A549 (cell line): ENCODE measurements around the gene SAMD13. TPM values are rescaled to one million over a fixed set of nuclear protein-coding genes. Genes with fewer than 3 reads are reported as not detected.

Source experiments
- ATAC-seq, 2 experiments: fragments of 200-7000 bp in 1 of 2; fragments of >200 bp in 1 of 2; cut with Nextera tagmentation in 1 of 2; cut with Tn5 transposase in 1 of 2; 3 replicates each; pipeline versions ENCODE4 v1.8.0 to v1.9.1; 2018 to 2020; ENCODE audit warnings: mild to moderate bottlenecking in 1 of 2, moderate library complexity in 1 of 2
- CTCF ChIA-PET: fragments of 300-600 bp; sonication (Branson Sonifier 250); formaldehyde crosslinking; extraction: SDS; loops from one replicate; lab custom pipeline; 2021; ENCODE audit warnings: antibody characterized with exemption, inconsistent platforms; lab: Yijun Ruan, JAX
- POLR2A ChIA-PET: fragments of 350-600 bp; formaldehyde crosslinking; extraction: SDS; loops from one replicate; lab custom pipeline; 2021; ENCODE audit warnings: antibody characterized with exemption, inconsistent platforms; lab: Yijun Ruan, JAX
- DNase-seq, 2 experiments: peaks; one replicate each; pipeline versions ENCODE4 v3.0.0 to v3.0.0-alpha.2; 2011 to 2016; ENCODE audit warnings: low read depth in 1 of 2, low spot score in 1 of 2
- FAIRE-seq: peaks from 2 replicates; lab custom pipeline; 2011; peaks lifted over from hg19 to GRCh38; lab: Jason Lieb, UNC
- H3K27ac ChIP-seq, 2 experiments: fragments of >200 bp; sonication (Bioruptor Twin); formaldehyde crosslinking; 3 replicates each; pipeline ENCODE4 v1.5.1; 2016 to 2017
- H3K4me1 ChIP-seq: fragments of >200 bp; sonication (Bioruptor Twin); formaldehyde crosslinking; 3 replicates; pipeline ENCODE4 v1.6.1; 2016
- H3K4me2 ChIP-seq: fragments of >200 bp; sonication (Bioruptor Twin); formaldehyde crosslinking; 3 replicates; pipeline ENCODE4 v1.6.1; 2016
- H3K4me3 ChIP-seq: fragments of >200 bp; sonication (Bioruptor Twin); formaldehyde crosslinking; 3 replicates; pipeline ENCODE4 v1.5.1; 2016
- H3K9me3 ChIP-seq: fragments of >200 bp; sonication (Bioruptor Twin); formaldehyde crosslinking; 3 replicates; pipeline ENCODE4 v1.6.1; 2016
- ATOH8 ChIP-seq: fragments of 250-450 bp; sonication (Bioruptor Pico); IDR thresholded peaks from 2 replicates; pipeline ENCODE4 v1.5.0; 2020; ENCODE audit warnings: low read depth, mild to moderate bottlenecking, moderate library complexity
- BCL3 ChIP-seq: fragments of >200 bp; sonication (Bioruptor Twin); formaldehyde crosslinking; IDR thresholded peaks from 3 replicates; pipeline ENCODE4 v1.6.1; 2016
- CEBPB ChIP-seq, 2 experiments: fragments of >200 bp in 1 of 2; sonication (Bioruptor Twin) in 1 of 2; formaldehyde crosslinking in 1 of 2; IDR thresholded peaks; 2 replicates each; pipeline ENCODE4 v1.6.1; 2012 to 2016
- CHD4 ChIP-seq: fragments of 200-600 bp; sonication (generic); IDR thresholded peaks from 2 replicates; pipeline ENCODE4 v1.6.1; 2016; ENCODE audit warnings: antibody characterized with exemption, mild to moderate bottlenecking, borderline replicate concordance
- CTCF ChIP-seq: fragments of >200 bp; sonication (Bioruptor Twin); formaldehyde crosslinking; IDR thresholded peaks from 3 replicates; pipeline ENCODE4 v1.5.1; 2016
- EHF ChIP-seq: fragments of 250-450 bp; sonication (Bioruptor Pico); IDR thresholded peaks from 2 replicates; pipeline ENCODE4 v1.5.0; 2020; ENCODE audit warnings: mild to moderate bottlenecking
- HDAC2 ChIP-seq: fragments of 200-600 bp; sonication (generic); IDR thresholded peaks from 2 replicates; pipeline ENCODE4 v1.6.1; 2016
- HOXA7 ChIP-seq: fragments of 250-450 bp; sonication (Bioruptor Pico); IDR thresholded peaks from 2 replicates; pipeline ENCODE4 v1.5.0; 2020; ENCODE audit warnings: mild to moderate bottlenecking, moderate library complexity
- JUNB ChIP-seq: fragments of >200 bp; sonication (Bioruptor Twin); formaldehyde crosslinking; IDR thresholded peaks from 2 replicates; pipeline ENCODE4 v1.6.1; 2016
- MAFK ChIP-seq: fragments of 450-650 bp; IDR thresholded peaks from 2 replicates; pipeline ENCODE4 v1.6.1; 2014; ENCODE audit not compliant: partially characterized antibody
- MAX ChIP-seq: IDR thresholded peaks from 2 replicates; pipeline ENCODE4 v1.6.1; 2012
- MAZ ChIP-seq: fragments of 150-350 bp; IDR thresholded peaks from 2 replicates; pipeline ENCODE4 v1.6.1; 2014; ENCODE audit warnings: antibody characterized with exemption, low read depth, low read length, borderline replicate concordance
- MYC ChIP-seq: IDR thresholded peaks from 2 replicates; pipeline ENCODE4 v1.6.1; 2012; ENCODE audit warnings: mild to moderate bottlenecking, inconsistent platforms, low read length, improper control_type of control experiment, borderline replicate concordance
- PBX3 ChIP-seq: IDR thresholded peaks from 2 replicates; pipeline ENCODE4 v1.6.1; 2012
- RNF2 ChIP-seq: fragments of 200-600 bp; sonication (generic); IDR thresholded peaks from 2 replicates; pipeline ENCODE4 v1.6.1; 2016; ENCODE audit warnings: low read depth, mild to moderate bottlenecking, antibody characterized with exemption, moderate library complexity, borderline replicate concordance
- SREBF2 ChIP-seq: fragments of 450-650 bp; IDR thresholded peaks from 2 replicates; pipeline ENCODE4 v1.6.1; 2014; ENCODE audit warnings: mild to moderate bottlenecking, moderate library complexity
- TP53 ChIP-seq: fragments of 250-450 bp; sonication (Bioruptor Pico); IDR thresholded peaks from 2 replicates; pipeline ENCODE4 v1.5.0; 2021; ENCODE audit warnings: mild to moderate bottlenecking, moderate library complexity
- ZFP36 ChIP-seq: fragments of 450-650 bp; IDR thresholded peaks from 2 replicates; pipeline ENCODE4 v1.6.1; 2014; ENCODE audit warnings: borderline replicate concordance; ENCODE audit not compliant: partially characterized antibody
- WGBS: methylation state at CpG from one replicate; pipeline ENCODE4 v1.1.6; 2017; ENCODE audit errors: missing lambda C conversion rate; 5-methylcytosine and 5-hydroxymethylcytosine counted together
- polyA plus RNA-seq, 4 experiments: library from polyadenylated mRNA; depleted of rRNA in 3 of 4; stranded (reverse); fragments of >200 nt; fragmentation: RNase III in 1 of 4; extraction: RNeasy Plus Mini Kit Qiagen cat#74134 plus additional on column Dnase treatment in 1 of 4; gene quantifications; 2 replicates in 3 of 4; 3 replicates in 1 of 4; pipeline ENCODE4 v1.2.3, GENCODE V29; 2011 to 2017
- TF ChIP-seq, protein P1 (sequence below): fragments of 200-600 bp; sonication (generic); IDR thresholded peaks from 2 replicates; pipeline ENCODE4 v1.6.1; 2016; ENCODE audit warnings: antibody characterized with exemption, mild to moderate bottlenecking, moderate library complexity
- TF ChIP-seq, protein P2 (sequence below): IDR thresholded peaks from 2 replicates; pipeline ENCODE4 v1.6.1; 2012; ENCODE audit warnings: low read depth, borderline replicate concordance

Gene SAMD13
- polyA plus RNA-seq, 2 of the 4 experiments (the other 2 are of a cell fraction): 0.59 to 2.4 TPM

DNA sequence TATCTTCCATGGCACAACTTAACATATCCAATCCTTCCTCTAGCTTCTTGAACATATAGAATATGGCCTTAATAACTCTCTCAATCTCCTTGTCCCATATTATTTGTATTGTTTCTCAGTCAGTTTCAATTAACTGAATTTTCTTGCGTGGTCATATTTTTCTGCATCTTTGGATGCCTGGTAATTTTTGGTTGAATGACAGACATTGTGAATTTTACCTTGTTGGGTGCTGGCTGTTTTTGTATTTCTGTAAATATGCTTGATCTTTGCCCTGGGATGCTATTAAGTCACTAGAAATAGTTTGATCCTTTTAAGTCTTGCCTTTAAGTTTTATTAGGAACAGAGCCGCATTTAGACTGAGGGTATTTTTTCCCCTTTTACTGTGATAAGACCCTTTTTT, 5.9 kb downstream of the SAMD13 start (continued):
- TF ChIP-seq, protein P1, sequence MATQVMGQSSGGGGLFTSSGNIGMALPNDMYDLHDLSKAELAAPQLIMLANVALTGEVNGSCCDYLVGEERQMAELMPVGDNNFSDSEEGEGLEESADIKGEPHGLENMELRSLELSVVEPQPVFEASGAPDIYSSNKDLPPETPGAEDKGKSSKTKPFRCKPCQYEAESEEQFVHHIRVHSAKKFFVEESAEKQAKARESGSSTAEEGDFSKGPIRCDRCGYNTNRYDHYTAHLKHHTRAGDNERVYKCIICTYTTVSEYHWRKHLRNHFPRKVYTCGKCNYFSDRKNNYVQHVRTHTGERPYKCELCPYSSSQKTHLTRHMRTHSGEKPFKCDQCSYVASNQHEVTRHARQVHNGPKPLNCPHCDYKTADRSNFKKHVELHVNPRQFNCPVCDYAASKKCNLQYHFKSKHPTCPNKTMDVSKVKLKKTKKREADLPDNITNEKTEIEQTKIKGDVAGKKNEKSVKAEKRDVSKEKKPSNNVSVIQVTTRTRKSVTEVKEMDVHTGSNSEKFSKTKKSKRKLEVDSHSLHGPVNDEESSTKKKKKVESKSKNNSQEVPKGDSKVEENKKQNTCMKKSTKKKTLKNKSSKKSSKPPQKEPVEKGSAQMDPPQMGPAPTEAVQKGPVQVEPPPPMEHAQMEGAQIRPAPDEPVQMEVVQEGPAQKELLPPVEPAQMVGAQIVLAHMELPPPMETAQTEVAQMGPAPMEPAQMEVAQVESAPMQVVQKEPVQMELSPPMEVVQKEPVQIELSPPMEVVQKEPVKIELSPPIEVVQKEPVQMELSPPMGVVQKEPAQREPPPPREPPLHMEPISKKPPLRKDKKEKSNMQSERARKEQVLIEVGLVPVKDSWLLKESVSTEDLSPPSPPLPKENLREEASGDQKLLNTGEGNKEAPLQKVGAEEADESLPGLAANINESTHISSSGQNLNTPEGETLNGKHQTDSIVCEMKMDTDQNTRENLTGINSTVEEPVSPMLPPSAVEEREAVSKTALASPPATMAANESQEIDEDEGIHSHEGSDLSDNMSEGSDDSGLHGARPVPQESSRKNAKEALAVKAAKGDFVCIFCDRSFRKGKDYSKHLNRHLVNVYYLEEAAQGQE: no peak

- H3K27ac ChIP-seq: no peak overlapping the region
- 0 out of 3 replicates have a peak, but pooled peaks cover 3% of the 10 kb centered on the region for H3K9me3 ChIP-seq
- no peak for ATAC-seq
- ChIA-PET POLR2A (no interaction called here), CTCF (no interaction called here)
- H3K4me2 ChIP-seq: no peak overlapping the region
- FAIRE-seq: no peak
- no peaks in the 10 kb centered on the region for H3K4me1 ChIP-seq
- no peak overlapping the region for H3K4me3 ChIP-seq
- TF ChIP-seq EHF (no peak), JUNB (no peak), CHD4 (no peak), CEBPB (IDR thresholded peaks at IDR 0.05) (no peak), TP53 (CRISPR knock-in tag) (no peak), ZFP36 (no peak), SREBF2 (no peak), MAZ (no peak), BCL3 (no peak), CTCF (no peak), RNF2 (no peak), MYC (no peak), PBX3 (no peak), MAFK (no peak), MAX (no peak), ATOH8 (no peak), HOXA7 (CRISPR knock-in tag) (no peak), HDAC2 (no peak)
- TF ChIP-seq, protein P1: no peak
- TF ChIP-seq, protein P2, sequence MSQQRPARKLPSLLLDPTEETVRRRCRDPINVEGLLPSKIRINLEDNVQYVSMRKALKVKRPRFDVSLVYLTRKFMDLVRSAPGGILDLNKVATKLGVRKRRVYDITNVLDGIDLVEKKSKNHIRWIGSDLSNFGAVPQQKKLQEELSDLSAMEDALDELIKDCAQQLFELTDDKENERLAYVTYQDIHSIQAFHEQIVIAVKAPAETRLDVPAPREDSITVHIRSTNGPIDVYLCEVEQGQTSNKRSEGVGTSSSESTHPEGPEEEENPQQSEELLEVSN: no peak
- no peak for DNase-seq
- WGBS: 86% methylated on average over 2 of the region's 2 CpGs
These were observed 9.8 kb downstream of the SAMD13 start for GRCh38 chr1:84311296-84311695.
